HEK293 (cell line): Measurements from ENCODE around the gene TRIM29.

ENCODE experiments used
- KLF16 ChIP-seq: fragments of 450-650 bp; formaldehyde crosslinking; IDR thresholded peaks from 2 replicates; pipeline ENCODE4 v1.5.1; 2017; ENCODE audit warnings: missing biosample characterization, missing genetic modification characterization
- SP7 ChIP-seq: fragments of 450-650 bp; formaldehyde crosslinking; IDR thresholded peaks from 2 replicates; pipeline ENCODE4 v1.5.1; 2016; ENCODE audit warnings: missing biosample characterization, missing genetic modification characterization
- ZBTB21 ChIP-seq: fragments of 450-650 bp; formaldehyde crosslinking; IDR thresholded peaks from 2 replicates; pipeline ENCODE4 v1.5.1; 2017; ENCODE audit warnings: missing biosample characterization, missing genetic modification characterization
- ZBTB8A ChIP-seq: fragments of 450-650 bp; formaldehyde crosslinking; IDR thresholded peaks from 2 replicates; pipeline ENCODE4 v1.5.1; 2016; ENCODE audit warnings: missing biosample characterization, missing genetic modification characterization
- ZFP37 ChIP-seq: fragments of 450-650 bp; formaldehyde crosslinking; IDR thresholded peaks from 2 replicates; pipeline ENCODE4 v1.5.1; 2016; ENCODE audit warnings: missing biosample characterization, missing genetic modification characterization
- ZNF138 ChIP-seq: fragments of 450-650 bp; formaldehyde crosslinking; IDR thresholded peaks from 2 replicates; pipeline ENCODE4 v1.5.1; 2016; ENCODE audit warnings: missing biosample characterization, missing genetic modification characterization, borderline replicate concordance
- ZNF155 ChIP-seq: fragments of 450-650 bp; formaldehyde crosslinking; IDR thresholded peaks from 2 replicates; pipeline ENCODE4 v1.5.1; 2016; ENCODE audit warnings: missing biosample characterization, missing genetic modification characterization
- ZNF184 ChIP-seq: fragments of 450-650 bp; IDR thresholded peaks from 2 replicates; pipeline ENCODE4 v1.5.1; 2018; ENCODE audit warnings: missing biosample characterization, mild to moderate bottlenecking, missing genetic modification characterization
- ZNF274 ChIP-seq, 2 experiments: fragments of 200-500 bp in 1 of 2; fragments of 450-650 bp in 1 of 2; sonication (Bioruptor generic) in 1 of 2; formaldehyde crosslinking in 1 of 2; IDR thresholded peaks; 2 replicates each; pipeline versions ENCODE4 v1.5.1 to v1.6.1; 2014 to 2016; ENCODE audit warnings: borderline replicate concordance in 1 of 2, inconsistent platforms in 1 of 2, low read length in 1 of 2, missing biosample characterization in 1 of 2, missing genetic modification characterization in 1 of 2
- ZSCAN18 ChIP-seq: fragments of 450-650 bp; formaldehyde crosslinking; IDR thresholded peaks from 2 replicates; pipeline ENCODE4 v1.5.1; 2016; ENCODE audit warnings: missing biosample characterization, missing genetic modification characterization
- TF ChIP-seq, protein P1 (sequence below): fragments of 450-650 bp; formaldehyde crosslinking; IDR thresholded peaks from 2 replicates; pipeline ENCODE4 v1.5.1; 2016; ENCODE audit warnings: missing biosample characterization, missing genetic modification characterization
- TF ChIP-seq, protein P2 (sequence below): fragments of 450-650 bp; formaldehyde crosslinking; IDR thresholded peaks from 2 replicates; pipeline ENCODE4 v1.5.1; 2016; ENCODE audit warnings: missing biosample characterization, missing genetic modification characterization
- TF ChIP-seq, protein P3 (sequence below): fragments of 450-650 bp; formaldehyde crosslinking; IDR thresholded peaks from 2 replicates; pipeline ENCODE4 v1.5.1; 2016; ENCODE audit warnings: missing biosample characterization, missing genetic modification characterization

GRCh38 chr11:120121336-120121735, 16.6 kb downstream of the TRIM29 start:
- TF ChIP-seq KLF16 (tag by site-specific recombination) (no peak), ZSCAN18 (no peak), ZNF155 (tag by site-specific recombination) (no peak), ZNF138 (tag by site-specific recombination) (no peak), SP7 (tag by site-specific recombination) (no peak), ZFP37 (no peak), ZNF274 (IDR thresholded peaks at IDR 0.05; ENCODE audit: low read length) (no peak), ZNF274 (tag by site-specific recombination; IDR thresholded peaks at IDR 0.05; ENCODE audit: borderline replicate concordance) (no peak), ZBTB21 (tag by site-specific recombination) (no peak), ZBTB8A (tag by site-specific recombination) (no peak), ZNF184 (tag by site-specific recombination) (no peak)
- TF ChIP-seq, protein P1, sequence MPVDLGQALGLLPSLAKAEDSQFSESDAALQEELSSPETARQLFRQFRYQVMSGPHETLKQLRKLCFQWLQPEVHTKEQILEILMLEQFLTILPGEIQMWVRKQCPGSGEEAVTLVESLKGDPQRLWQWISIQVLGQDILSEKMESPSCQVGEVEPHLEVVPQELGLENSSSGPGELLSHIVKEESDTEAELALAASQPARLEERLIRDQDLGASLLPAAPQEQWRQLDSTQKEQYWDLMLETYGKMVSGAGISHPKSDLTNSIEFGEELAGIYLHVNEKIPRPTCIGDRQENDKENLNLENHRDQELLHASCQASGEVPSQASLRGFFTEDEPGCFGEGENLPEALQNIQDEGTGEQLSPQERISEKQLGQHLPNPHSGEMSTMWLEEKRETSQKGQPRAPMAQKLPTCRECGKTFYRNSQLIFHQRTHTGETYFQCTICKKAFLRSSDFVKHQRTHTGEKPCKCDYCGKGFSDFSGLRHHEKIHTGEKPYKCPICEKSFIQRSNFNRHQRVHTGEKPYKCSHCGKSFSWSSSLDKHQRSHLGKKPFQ (tag by site-specific recombination): no peak
- TF ChIP-seq, protein P2, sequence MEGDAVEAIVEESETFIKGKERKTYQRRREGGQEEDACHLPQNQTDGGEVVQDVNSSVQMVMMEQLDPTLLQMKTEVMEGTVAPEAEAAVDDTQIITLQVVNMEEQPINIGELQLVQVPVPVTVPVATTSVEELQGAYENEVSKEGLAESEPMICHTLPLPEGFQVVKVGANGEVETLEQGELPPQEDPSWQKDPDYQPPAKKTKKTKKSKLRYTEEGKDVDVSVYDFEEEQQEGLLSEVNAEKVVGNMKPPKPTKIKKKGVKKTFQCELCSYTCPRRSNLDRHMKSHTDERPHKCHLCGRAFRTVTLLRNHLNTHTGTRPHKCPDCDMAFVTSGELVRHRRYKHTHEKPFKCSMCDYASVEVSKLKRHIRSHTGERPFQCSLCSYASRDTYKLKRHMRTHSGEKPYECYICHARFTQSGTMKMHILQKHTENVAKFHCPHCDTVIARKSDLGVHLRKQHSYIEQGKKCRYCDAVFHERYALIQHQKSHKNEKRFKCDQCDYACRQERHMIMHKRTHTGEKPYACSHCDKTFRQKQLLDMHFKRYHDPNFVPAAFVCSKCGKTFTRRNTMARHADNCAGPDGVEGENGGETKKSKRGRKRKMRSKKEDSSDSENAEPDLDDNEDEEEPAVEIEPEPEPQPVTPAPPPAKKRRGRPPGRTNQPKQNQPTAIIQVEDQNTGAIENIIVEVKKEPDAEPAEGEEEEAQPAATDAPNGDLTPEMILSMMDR: no peak
- TF ChIP-seq, protein P3, sequence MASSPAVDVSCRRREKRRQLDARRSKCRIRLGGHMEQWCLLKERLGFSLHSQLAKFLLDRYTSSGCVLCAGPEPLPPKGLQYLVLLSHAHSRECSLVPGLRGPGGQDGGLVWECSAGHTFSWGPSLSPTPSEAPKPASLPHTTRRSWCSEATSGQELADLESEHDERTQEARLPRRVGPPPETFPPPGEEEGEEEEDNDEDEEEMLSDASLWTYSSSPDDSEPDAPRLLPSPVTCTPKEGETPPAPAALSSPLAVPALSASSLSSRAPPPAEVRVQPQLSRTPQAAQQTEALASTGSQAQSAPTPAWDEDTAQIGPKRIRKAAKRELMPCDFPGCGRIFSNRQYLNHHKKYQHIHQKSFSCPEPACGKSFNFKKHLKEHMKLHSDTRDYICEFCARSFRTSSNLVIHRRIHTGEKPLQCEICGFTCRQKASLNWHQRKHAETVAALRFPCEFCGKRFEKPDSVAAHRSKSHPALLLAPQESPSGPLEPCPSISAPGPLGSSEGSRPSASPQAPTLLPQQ (tag by site-specific recombination): no peak
